NCI-H1105 (cell line): ENCODE data around the gene ATP2A1.
A peak's percentile ranks its signal among the peaks of the same experiment; 100 is the strongest.
"Not testable (repeated sequence)": the region's sequence is repeated elsewhere in the genome, so short reads cannot be mapped to it uniquely, and the experiment has no call there.

Source experiments
- DNase-seq: peaks from one replicate; lab custom pipeline; 2025; lab: John Stamatoyannopoulos, UW

ATP2A1 gene

GRCh38 chr16:28935924-28936783, 57.9 kb downstream of the ATP2A1 start:
- no peak for DNase-seq

GRCh38 chr16:28936784-28937155, 58.5 kb downstream of the ATP2A1 start:
- no peak for DNase-seq

GRCh38 chr16:28937222-28937876, 59.1 kb downstream of the ATP2A1 start:
- DNase-seq, result no peak

GRCh38 chr16:28938721-28939120, 60.4 kb downstream of the ATP2A1 start:
- no peak for DNase-seq

GRCh38 chr16:28939825-28940224, 61.5 kb downstream of the ATP2A1 start:
- not testable (repeated sequence) for DNase-seq

GRCh38 chr16:28943281-28943680, 65.0 kb downstream of the ATP2A1 start:
- no peak for DNase-seq

- DNase-seq, result no peak
Measured at GRCh38 chr16:28946681-28947080, 68.4 kb downstream of the ATP2A1 start.

- peak; percentile 97 for DNase-seq
Measured at GRCh38 chr16:28950648-28951409, 72.5 kb downstream of the ATP2A1 start, which contains the start of gene NFATC2IP. TSS of gene NFATC2IP (plus strand) at chr16:28950937. CDS start at chr16:28951012, 75 bp downstream.

- no peak for DNase-seq
Measured at GRCh38 chr16:28951410-28951943, 73.2 kb downstream of the ATP2A1 start.
